Endothelial cell of umbilical vein (primary cell): ENCODE results near the gene MTR. TPM values are rescaled to one million over a fixed set of nuclear protein-coding genes. Genes with fewer than 3 reads are reported as not detected.

Experiments used
- BruUV-seq: library from RNA; stranded (reverse); fragments of 400-500 nt; replicated peaks from 2 replicates; lab custom pipeline; 2021; lab: Mats Ljungman, UMichigan
- CTCF ChIA-PET: fragments of 300-600, 350-600 bp; sonication (Branson Sonifier 250); formaldehyde crosslinking; loops from one replicate; lab custom pipeline; 2021; ENCODE audit warnings: antibody characterized with exemption, inconsistent platforms; lab: Charles Lee
- POLR2A ChIA-PET: fragments of 300-600, 350-600 bp; sonication (Branson Sonifier 250); formaldehyde crosslinking; loops from one replicate; lab custom pipeline; 2021; ENCODE audit warnings: antibody characterized with exemption, inconsistent platforms; lab: Charles Lee
- DNase-seq: peaks from one replicate; pipeline ENCODE4 v3.0.0-alpha.2; 2011; ENCODE audit warnings: low read depth, low spot score
- FAIRE-seq: peaks from 2 replicates; lab custom pipeline; 2011; peaks lifted over from hg19 to GRCh38; lab: Jason Lieb, UNC
- H2AFZ ChIP-seq: 2 replicates; pipeline ENCODE4 v1.6.0; 2012; ENCODE audit warnings: low read depth, low read length, control low read depth, inconsistent platforms
- H3K27ac ChIP-seq: 2 replicates; pipeline ENCODE4 v1.5.1; 2011; ENCODE audit warnings: low read depth, mild to moderate bottlenecking, control low read depth, low read length, moderate library complexity; ENCODE audit not compliant: insufficient read depth
- H3K27me3 ChIP-seq, 2 experiments: 2 replicates each; pipeline versions ENCODE4 v1.6.0 to v1.6.1; 2011; ENCODE audit warnings: low read length in 2 of 2, mixed read lengths in 1 of 2; ENCODE audit not compliant: control insufficient read depth in 2 of 2, insufficient read depth in 2 of 2
- H3K36me3 ChIP-seq, 2 experiments: 2 replicates in 1 of 2; 3 replicates in 1 of 2; pipeline ENCODE4 v1.5.1; 2011; ENCODE audit warnings: low read length in 2 of 2, mild to moderate bottlenecking in 1 of 2, moderate library complexity in 1 of 2; ENCODE audit not compliant: control insufficient read depth in 2 of 2, insufficient read depth in 2 of 2; ENCODE audit errors: extremely low read depth in 1 of 2
- H3K4me1 ChIP-seq: 3 replicates; pipeline ENCODE4 v1.5.1; 2011; ENCODE audit warnings: mild to moderate bottlenecking, low read length; ENCODE audit not compliant: control insufficient read depth, insufficient read depth; ENCODE audit errors: extremely low read depth
- H3K4me2 ChIP-seq: 2 replicates; pipeline ENCODE4 v1.6.1; 2011; ENCODE audit warnings: low read length, control low read depth, mixed read lengths; ENCODE audit not compliant: insufficient read depth
- H3K4me3 ChIP-seq, 3 experiments: fragments of 200-600 bp in 1 of 3; sonication (generic), shearing (Covaris generic) in 1 of 3; replicated peaks in 1 of 3; 2 replicates each; pipeline ENCODE4 v1.5.1; 2011 to 2016; ENCODE audit warnings: control low read depth in 3 of 3, low read length in 3 of 3, mild to moderate bottlenecking in 2 of 3, inconsistent platforms in 1 of 3, low read depth in 1 of 3, moderate library complexity in 1 of 3; ENCODE audit not compliant: insufficient read depth in 1 of 3
- H3K79me2 ChIP-seq: 2 replicates; pipeline ENCODE4 v1.6.0; 2012; ENCODE audit warnings: low read length, inconsistent platforms; ENCODE audit not compliant: control insufficient read depth, insufficient read depth
- H3K9ac ChIP-seq: replicated peaks from 2 replicates; pipeline ENCODE3; 2011; ENCODE audit warnings: low read length, control low read depth; ENCODE audit not compliant: insufficient read depth; ENCODE audit errors: extremely low read depth
- H3K9me1 ChIP-seq: replicated peaks from 3 replicates; pipeline ENCODE4 v1.6.0; 2011; ENCODE audit warnings: mild to moderate bottlenecking, low read length; ENCODE audit not compliant: control insufficient read depth, insufficient read depth; ENCODE audit errors: extremely low read depth
- H3K9me3 ChIP-seq: replicated peaks from 2 replicates; pipeline ENCODE4 v1.5.1; 2012; ENCODE audit warnings: low read length, inconsistent platforms; ENCODE audit not compliant: control insufficient read depth, insufficient read depth
- H4K20me1 ChIP-seq: replicated peaks from 2 replicates; pipeline ENCODE3; 2011; ENCODE audit warnings: mild to moderate bottlenecking, low read length; ENCODE audit not compliant: control insufficient read depth, insufficient read depth; ENCODE audit errors: extremely low read depth
- CTCF ChIP-seq, 2 donors: IDR thresholded peaks; 1 replicate in 1 of 2; 2 replicates in 1 of 2; pipeline ENCODE4 v1.5.1; 2011; ENCODE audit warnings: low read length in 2 of 2, mild to moderate bottlenecking in 2 of 2, moderate library complexity in 2 of 2, control low read depth in 1 of 2, inconsistent platforms in 1 of 2, low read depth in 1 of 2; ENCODE audit not compliant: insufficient read depth in 1 of 2; ENCODE audit errors: extremely low read depth in 1 of 2
- EZH2 ChIP-seq: IDR thresholded peaks from 2 replicates; pipeline ENCODE4 v1.6.1; 2012; ENCODE audit warnings: borderline replicate concordance, low read depth, mild to moderate bottlenecking, moderate library complexity, low read length, inconsistent platforms; ENCODE audit not compliant: severe bottlenecking
- FOS ChIP-seq: IDR thresholded peaks from 2 replicates; pipeline ENCODE4 v1.6.1; 2011; ENCODE audit warnings: mild to moderate bottlenecking, low read length, moderate library complexity, borderline replicate concordance; ENCODE audit not compliant: insufficient read depth
- GATA2 ChIP-seq: IDR thresholded peaks from 2 replicates; pipeline ENCODE4 v1.7.0; 2011; ENCODE audit warnings: low read depth, mild to moderate bottlenecking, moderate library complexity, mixed read lengths, low read length; ENCODE audit not compliant: insufficient read length, insufficient read depth
- JUN ChIP-seq: IDR thresholded peaks from 2 replicates; pipeline ENCODE4 v1.6.1; 2011; ENCODE audit warnings: borderline replicate concordance, low read depth; ENCODE audit not compliant: insufficient read length, insufficient read depth
- MAX ChIP-seq: IDR thresholded peaks from 2 replicates; pipeline ENCODE4 v1.6.1; 2011; ENCODE audit not compliant: insufficient read depth, insufficient read length
- MYC ChIP-seq: IDR thresholded peaks from one replicate; pipeline ENCODE4 v1.6.1; 2011; ENCODE audit warnings: mild to moderate bottlenecking, low read depth, low read length
- POLR2A ChIP-seq: IDR thresholded peaks from 2 replicates; pipeline ENCODE4 v1.6.1; 2012; ENCODE audit warnings: low read depth, mild to moderate bottlenecking, control low read depth, low read length
- POLR2AphosphoS5 ChIP-seq: IDR thresholded peaks from 2 replicates; pipeline ENCODE4 v1.6.1; 2012; ENCODE audit warnings: low read depth, mild to moderate bottlenecking, control low read depth, low read length, moderate library complexity; ENCODE audit not compliant: insufficient read depth
- dilution Hi-C: fragments of 300-500 bp; cut with MboI; formaldehyde crosslinking; loops from one replicate; pipeline ENCODE4 v1.15.0; 2019; ENCODE audit warnings: low sequenced_read_pairs; ENCODE audit not compliant: extremely low pct_ligation_motif_present
- intact Hi-C: fragments of 100-400 bp; cut with micrococcal nuclease; formaldehyde crosslinking; loops from one replicate; pipeline ENCODE4 v1.10.0; 2022
- polyA plus RNA-seq, 4 experiments: library from polyadenylated mRNA; depleted of rRNA in 3 of 4; stranded (reverse) in 3 of 4; unstranded in 1 of 4; fragments of >200 nt; gene quantifications; 2 replicates each; pipeline versions ENCODE4 v1.2.1 to v1.2.3, GENCODE V29; 2011 to 2012; ENCODE audit warnings: missing spikeins in 1 of 4
- total RNA-seq: library from RNA; stranded (reverse); gene quantifications from 2 replicates; pipeline ENCODE4 v1.2.3, GENCODE V29; 2021

The MTR gene
- total and polyA plus RNA-seq, 2 donors (not counting 3 experiments of a cell fraction or from before 2014, with no cell fraction given), result 6.7 to 45.2 TPM

GRCh38 chr1:236837897-236838296 is 42.8 kb downstream of the MTR start:
- POLR2A ChIA-PET, result no interaction called here
- H3K4me3 ChIP-seq, result no peak overlapping the region
- H3K9me3 ChIP-seq, result no peaks in the 10 kb centered on the region
- intact Hi-C loops, result no loop called here
- BruUV-seq, result no TSS peak
- DNase-seq (no peak), FAIRE-seq (no peak)
- H3K9ac ChIP-seq, result no peak overlapping the region
- CTCF ChIA-PET, result interaction anchor here (1.3 kb wide), 1 partner anchor 9 kb away, joined by 3 read pairs; no protein-coding TSS in a partner anchor
- TF ChIP-seq JUN (no peak), POLR2AphosphoS5 (no peak), GATA2 (no peak), FOS (no peak), MAX (no peak), CTCF (IDR thresholded peaks at IDR 0.05; ENCODE audit: extremely low read depth in 1 of 2, insufficient read depth in 1 of 2, low read depth in 1 of 2, low read length in 2 of 2) (no peak), EZH2 (no peak), MYC (no peak), POLR2A (no peak)
- H3K27me3 ChIP-seq, result no peaks in the 10 kb centered on the region
- H3K4me2 ChIP-seq, result no peak overlapping the region
- no peak overlapping the region for H3K27ac ChIP-seq
- peaks cover 11 to 17% of the 10 kb centered on the region in 2 experiments for H3K36me3 ChIP-seq
- H3K79me2 ChIP-seq, result no peaks in the 10 kb centered on the region
- H4K20me1 ChIP-seq, result no peaks in the 10 kb centered on the region
- H2AFZ ChIP-seq, result no peak overlapping the region
- H3K9me1 ChIP-seq, result no peaks in the 10 kb centered on the region
- H3K4me1 ChIP-seq, result no peaks in the 10 kb centered on the region
- dilution Hi-C loops, result no loop called here
